Mucosa of rectum (tissue), 2 donors: ENCODE results near the gene ZNF189.

Experiments used
- H3K27ac ChIP-seq, 2 donors: one replicate each; pipeline ENCODE4 v1.7.0; 2013; ENCODE audit warnings: inconsistent platforms in 2 of 2, low read depth in 2 of 2, low read length in 2 of 2
- H3K27me3 ChIP-seq, 2 donors: one replicate each; pipeline ENCODE4 v1.7.0; 2013; ENCODE audit warnings: low read length in 2 of 2; ENCODE audit not compliant: control insufficient read depth in 2 of 2, insufficient read depth in 2 of 2
- H3K36me3 ChIP-seq, 2 donors: one replicate each; pipeline ENCODE4 v1.7.0; 2013; ENCODE audit warnings: low read length in 2 of 2; ENCODE audit not compliant: control insufficient read depth in 2 of 2, insufficient read depth in 2 of 2
- H3K4me1 ChIP-seq, 2 donors: one replicate each; pipeline ENCODE4 v1.7.0; 2013; ENCODE audit warnings: low read length in 2 of 2, mild to moderate bottlenecking in 1 of 2; ENCODE audit not compliant: control insufficient read depth in 2 of 2, insufficient read depth in 2 of 2
- H3K4me3 ChIP-seq, 2 donors: one replicate each; pipeline ENCODE4 v1.7.0; 2013; ENCODE audit warnings: low read length in 2 of 2
- H3K9ac ChIP-seq, 2 donors: one replicate each; pipeline ENCODE4 v1.7.0; 2013; ENCODE audit warnings: low read length in 2 of 2, low read depth in 1 of 2, mild to moderate bottlenecking in 1 of 2
- H3K9me3 ChIP-seq, 2 donors: one replicate each; pipeline ENCODE4 v1.7.0; 2013; ENCODE audit warnings: low read length in 2 of 2; ENCODE audit not compliant: control insufficient read depth in 2 of 2
- donor health status: healthy.
- donor health status: Normal muscosa, but diverticular disease.

ZNF189 gene

DNA sequence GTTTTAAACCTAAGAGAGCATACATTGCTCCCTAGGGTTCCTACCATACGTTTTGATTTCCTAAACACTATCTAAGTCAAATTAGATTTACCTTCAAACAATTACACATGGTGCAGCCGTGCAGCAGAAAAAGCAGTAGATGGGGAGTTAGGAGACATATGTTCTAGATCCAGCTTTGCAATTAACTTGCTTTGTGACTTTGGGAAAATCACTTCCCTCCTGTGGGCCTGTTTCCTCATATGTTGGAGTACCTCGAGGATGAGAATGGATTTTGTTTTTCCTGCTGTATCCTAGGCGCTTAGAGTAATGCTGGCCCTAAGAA lies 944 bp upstream of the ZNF189 start:
- Histone ChIP-seq H3K9me3 (no peaks in the 10 kb centered on the region), H3K27ac (peak overlapping the region in 1 of 2 donors; percentile 84), H3K27me3 (no peaks in the 10 kb centered on the region), H3K9ac (peak overlapping the region; percentile 92 to 98), H3K4me1 (peaks cover 9 to 14% of the 10 kb centered on the region in 2 donors), H3K36me3 (peaks cover 21 to 23% of the 10 kb centered on the region in 2 donors), H3K4me3 (peak overlapping the region; percentile 98 to 100)

DNA sequence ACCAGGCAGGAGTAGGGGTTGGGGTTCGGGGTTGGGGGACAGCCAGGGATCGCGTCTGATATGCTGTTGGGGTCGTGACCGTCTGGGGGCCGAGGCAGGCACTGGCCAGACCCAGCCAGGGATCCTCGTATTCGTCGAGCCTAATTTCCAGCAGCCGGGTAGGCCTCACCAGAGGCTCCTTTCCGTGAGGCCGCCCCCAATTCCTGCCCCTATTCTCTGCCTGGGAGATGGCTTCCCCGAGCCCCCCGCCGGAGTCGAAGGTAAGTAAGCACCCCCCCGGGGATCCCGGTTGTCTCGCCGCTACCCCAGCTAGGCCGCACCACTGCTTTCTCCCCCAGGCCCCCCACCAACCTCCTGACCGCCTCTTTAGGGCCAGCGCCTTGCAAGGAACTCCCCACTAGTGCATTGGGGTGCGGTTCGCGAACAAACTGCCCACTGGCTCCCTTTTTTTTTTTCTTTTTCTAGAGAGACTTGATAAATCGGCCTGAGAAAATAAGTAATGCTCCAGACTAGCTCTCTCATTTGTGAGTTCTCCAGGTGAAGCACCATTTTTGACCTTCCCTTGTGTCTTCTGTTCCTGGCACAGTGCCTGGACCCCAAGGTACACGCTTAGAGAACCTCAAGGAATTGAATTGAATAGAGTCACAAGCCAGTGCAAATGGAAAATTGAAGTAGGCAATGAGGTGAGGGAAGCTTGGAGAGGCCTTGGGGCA lies 435 bp downstream of the ZNF189 start:
- H3K9me3 ChIP-seq, result peaks cover 0 to 7% of the 10 kb centered on the region in 2 donors
- H3K4me1 ChIP-seq, result peaks cover 9 to 14% of the 10 kb centered on the region in 2 donors

DNA sequence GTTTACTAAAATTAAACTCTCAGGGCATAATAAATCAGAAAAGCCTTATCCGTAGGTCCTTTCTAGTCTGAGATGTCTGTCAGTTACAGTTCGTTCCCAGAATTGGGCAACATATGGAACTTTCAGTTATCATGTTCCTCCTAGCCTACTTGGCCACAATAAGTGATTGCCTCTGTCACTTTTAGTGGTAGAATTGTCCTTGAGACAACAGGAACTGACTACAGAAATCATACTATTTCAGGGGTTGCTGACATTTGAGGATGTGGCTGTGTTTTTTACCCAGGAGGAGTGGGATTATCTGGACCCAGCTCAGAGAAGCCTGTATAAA lies 956 bp downstream of the ZNF189 start:
- Histone ChIP-seq H3K9me3 (peaks cover 0 to 11% of the 10 kb centered on the region in 2 donors), H3K27me3 (no peaks in the 10 kb centered on the region), H3K4me3 (peak overlapping the region; percentile 79 to 83), H3K4me1 (peaks cover 9 to 14% of the 10 kb centered on the region in 2 donors), H3K9ac (peak overlapping the region; percentile 77 to 88), H3K27ac (peak overlapping the region in 1 of 2 donors; percentile 77), H3K36me3 (peaks cover 38 to 41% of the 10 kb centered on the region in 2 donors)

More for the DNA sequence above, 435 bp downstream of the ZNF189 start:
- peak overlapping the region; percentile 69 to 77 for H3K27ac ChIP-seq
- H3K27me3 ChIP-seq, result no peaks in the 10 kb centered on the region
- peak overlapping the region; percentile 77 to 88 for H3K9ac ChIP-seq
- H3K4me3 ChIP-seq, result peak overlapping the region; percentile 79 to 83
- H3K36me3 ChIP-seq, result peaks cover 35 to 37% of the 10 kb centered on the region in 2 donors

DNA sequence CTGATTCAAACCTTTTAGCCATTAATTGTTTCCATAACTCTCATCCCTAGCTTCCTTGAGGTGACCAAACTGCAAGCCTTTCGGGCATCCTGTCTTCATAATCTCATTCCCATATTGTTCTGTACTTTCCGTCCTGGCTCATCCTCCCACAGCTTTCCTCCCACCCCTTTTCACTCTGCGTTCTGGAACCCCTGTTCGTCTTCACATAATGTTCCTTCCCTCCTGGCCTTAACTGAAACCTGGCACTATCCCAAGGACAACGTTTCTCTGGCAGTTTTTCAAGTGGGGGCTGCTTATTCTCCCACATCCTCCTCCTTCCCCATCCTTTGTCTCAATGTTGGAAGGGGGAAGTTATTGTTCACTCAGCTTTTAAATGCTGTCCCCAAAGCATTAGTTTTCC lies 1.5 kb downstream of the ZNF189 start:
- peak overlapping the region; percentile 79 to 83 for H3K4me3 ChIP-seq
- H3K9me3 ChIP-seq, result peaks cover 4 to 16% of the 10 kb centered on the region in 2 donors
- H3K9ac ChIP-seq, result no peak overlapping the region
- peaks cover 9 to 14% of the 10 kb centered on the region in 2 donors for H3K4me1 ChIP-seq
- H3K36me3 ChIP-seq, result peaks cover 43 to 46% of the 10 kb centered on the region in 2 donors
- H3K27ac ChIP-seq, result no peak overlapping the region
- H3K27me3 ChIP-seq, result no peaks in the 10 kb centered on the region

DNA sequence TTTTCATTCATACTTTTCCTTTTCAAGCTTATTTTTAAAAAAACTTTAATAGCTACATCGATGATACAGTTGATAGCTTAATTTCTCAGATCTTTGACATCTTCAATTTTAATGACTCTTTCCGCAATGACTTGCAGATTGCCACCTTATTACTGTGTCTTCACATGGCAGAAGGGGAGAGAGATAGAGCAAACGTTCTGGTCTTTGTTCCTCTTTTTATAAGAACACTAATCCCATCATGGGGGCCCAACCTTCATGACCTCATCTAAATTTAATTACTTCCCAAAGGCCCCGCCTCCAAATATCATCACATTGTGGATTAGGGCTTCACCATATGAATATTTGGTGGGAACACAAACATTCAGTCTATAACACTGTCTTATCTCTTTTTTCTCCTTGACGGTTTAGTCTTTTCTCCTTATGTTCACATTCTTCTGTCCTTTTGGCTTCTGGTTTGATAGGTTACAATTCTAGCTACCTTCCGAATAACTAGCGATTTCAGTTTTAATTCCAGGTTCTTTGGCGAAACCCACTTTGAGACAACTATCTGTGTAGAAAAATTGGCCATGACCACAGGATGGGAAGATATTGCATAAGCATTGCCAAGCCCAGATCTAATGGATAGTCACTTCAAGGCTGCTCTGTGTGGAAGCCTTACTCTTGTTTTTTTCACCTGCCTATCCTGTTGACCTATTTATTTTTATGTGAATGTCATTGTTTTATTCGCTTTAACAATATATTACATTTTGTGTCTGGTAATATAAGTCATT lies 5.0 kb downstream of the ZNF189 start:
- H3K9ac ChIP-seq, result no peak overlapping the region
- no peak overlapping the region for H3K4me3 ChIP-seq
- H3K4me1 ChIP-seq, result peaks cover 8 to 9% of the 10 kb centered on the region in 2 donors
- peaks cover 27 to 44% of the 10 kb centered on the region in 2 donors for H3K9me3 ChIP-seq
- no peaks in the 10 kb centered on the region for H3K27me3 ChIP-seq
- H3K27ac ChIP-seq, result no peak overlapping the region
- peaks cover 73 to 77% of the 10 kb centered on the region in 2 donors for H3K36me3 ChIP-seq

DNA sequence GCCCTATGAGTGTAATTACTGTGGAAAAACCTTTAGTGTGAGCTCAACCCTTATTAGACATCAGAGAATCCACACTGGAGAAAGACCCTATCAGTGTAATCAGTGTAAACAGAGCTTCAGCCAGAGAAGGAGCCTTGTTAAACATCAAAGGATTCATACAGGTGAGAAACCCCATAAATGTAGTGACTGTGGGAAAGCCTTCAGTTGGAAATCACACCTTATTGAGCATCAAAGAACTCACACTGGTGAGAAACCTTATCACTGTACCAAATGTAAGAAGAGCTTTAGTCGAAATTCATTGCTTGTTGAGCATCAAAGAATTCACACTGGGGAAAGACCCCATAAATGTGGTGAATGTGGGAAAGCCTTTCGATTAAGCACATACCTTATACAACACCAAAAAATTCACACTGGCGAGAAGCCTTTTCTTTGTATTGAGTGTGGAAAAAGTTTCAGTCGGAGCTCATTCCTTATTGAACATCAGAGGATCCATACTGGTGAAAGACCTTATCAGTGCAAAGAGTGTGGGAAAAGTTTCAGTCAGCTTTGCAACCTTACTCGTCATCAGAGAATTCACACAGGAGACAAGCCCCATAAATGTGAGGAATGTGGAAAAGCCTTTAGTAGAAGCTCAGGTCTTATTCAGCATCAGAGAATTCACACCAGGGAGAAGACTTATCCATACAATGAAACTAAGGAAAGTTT lies 9.9 kb downstream of the ZNF189 start:
- H3K36me3 ChIP-seq, result peaks cover 47 to 55% of the 10 kb centered on the region in 2 donors
- H3K27ac ChIP-seq, result no peak overlapping the region
- peaks cover 45 to 55% of the 10 kb centered on the region in 2 donors for H3K9me3 ChIP-seq
- peak overlapping the region in 1 of 2 donors; percentile 38 for H3K4me3 ChIP-seq
- no peaks in the 10 kb centered on the region for H3K27me3 ChIP-seq
- H3K4me1 ChIP-seq, result no peaks in the 10 kb centered on the region
- no peak overlapping the region for H3K9ac ChIP-seq

DNA sequence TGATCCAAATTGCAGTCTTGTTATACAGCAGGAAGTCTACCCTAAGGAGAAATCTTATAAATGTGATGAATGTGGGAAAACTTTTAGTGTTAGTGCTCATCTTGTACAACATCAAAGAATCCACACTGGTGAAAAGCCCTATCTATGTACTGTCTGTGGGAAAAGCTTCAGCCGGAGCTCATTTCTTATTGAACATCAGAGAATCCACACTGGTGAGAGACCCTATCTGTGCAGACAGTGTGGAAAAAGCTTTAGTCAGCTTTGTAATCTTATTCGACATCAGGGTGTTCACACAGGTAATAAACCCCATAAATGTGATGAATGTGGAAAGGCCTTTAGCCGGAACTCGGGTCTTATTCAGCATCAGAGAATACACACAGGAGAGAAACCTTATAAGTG lies 10.4 kb downstream of the ZNF189 start:
- H3K27me3 ChIP-seq, result no peaks in the 10 kb centered on the region
- H3K4me3 ChIP-seq, result no peak overlapping the region
- peaks cover 41 to 49% of the 10 kb centered on the region in 2 donors for H3K36me3 ChIP-seq
- H3K27ac ChIP-seq, result no peak overlapping the region
- H3K4me1 ChIP-seq, result no peaks in the 10 kb centered on the region
- H3K9me3 ChIP-seq, result peaks cover 49 to 52% of the 10 kb centered on the region in 2 donors
- H3K9ac ChIP-seq, result no peak overlapping the region

DNA sequence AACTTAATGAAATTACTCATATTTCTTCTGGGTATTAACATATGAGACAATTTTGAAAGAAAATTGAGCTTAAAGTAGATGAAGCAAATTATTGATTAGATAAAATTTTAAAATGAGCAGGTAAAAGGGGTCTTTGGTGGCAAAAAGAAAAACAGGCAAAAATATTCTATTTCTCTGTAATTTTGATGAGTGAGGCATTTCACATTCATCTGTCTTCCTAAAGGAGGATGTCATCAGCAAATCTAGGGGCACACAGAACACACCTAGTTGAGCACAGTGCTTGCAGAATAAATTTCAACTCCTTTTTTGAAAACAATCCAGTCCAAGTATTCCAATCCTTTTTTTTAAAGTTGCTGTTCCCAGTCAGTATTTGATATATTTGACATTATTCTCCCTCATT lies 16.2 kb downstream of the ZNF189 start:
- Histone ChIP-seq H3K27ac (no peak overlapping the region), H3K9me3 (peaks cover 8 to 10% of the 10 kb centered on the region in 2 donors), H3K36me3 (no peaks in the 10 kb centered on the region), H3K27me3 (no peaks in the 10 kb centered on the region), H3K4me1 (no peaks in the 10 kb centered on the region), H3K9ac (no peak overlapping the region), H3K4me3 (no peak overlapping the region)

DNA sequence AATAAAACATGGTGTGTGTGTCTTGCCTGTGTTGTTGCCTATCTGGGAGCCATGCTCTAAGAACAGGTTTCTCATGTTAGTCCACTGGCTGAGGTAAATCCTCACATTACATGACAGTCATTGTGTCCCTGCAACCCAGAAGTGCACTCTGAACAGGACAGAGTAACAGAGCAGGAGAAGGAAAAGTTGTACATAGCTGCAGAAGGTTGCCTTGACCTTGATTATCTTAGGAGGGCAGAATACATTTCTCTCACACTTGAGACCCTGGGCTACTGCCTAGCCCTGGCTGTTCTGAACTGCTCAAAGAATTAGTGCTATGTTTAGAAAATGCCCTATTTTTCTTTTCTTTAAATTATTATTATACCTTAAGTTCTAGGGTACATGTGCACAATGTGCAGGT lies 16.9 kb downstream of the ZNF189 start:
- Histone ChIP-seq H3K27ac (no peak overlapping the region), H3K4me3 (no peak overlapping the region), H3K9ac (no peak overlapping the region), H3K27me3 (no peaks in the 10 kb centered on the region), H3K36me3 (no peaks in the 10 kb centered on the region), H3K9me3 (peaks cover 5 to 8% of the 10 kb centered on the region in 2 donors), H3K4me1 (no peaks in the 10 kb centered on the region)

DNA sequence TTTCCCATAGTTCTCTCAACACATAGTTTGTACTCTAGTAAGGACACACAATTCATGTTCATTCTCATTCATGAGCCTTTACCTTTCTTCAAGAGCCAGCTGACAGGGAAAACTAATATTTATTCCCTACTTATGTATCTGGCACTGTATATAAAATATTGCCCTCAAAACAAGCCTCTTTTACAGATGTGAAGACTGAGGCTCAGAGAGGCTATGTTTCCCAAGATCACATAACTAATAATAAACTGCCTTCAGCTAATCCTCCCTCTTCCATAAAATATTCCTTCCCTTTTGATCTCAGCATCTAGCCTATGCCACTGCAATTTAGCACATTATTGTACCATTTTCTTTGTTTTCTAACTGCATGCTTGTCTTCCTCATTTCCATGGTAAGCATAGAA lies 18.7 kb downstream of the ZNF189 start:
- peaks cover 3 to 8% of the 10 kb centered on the region in 2 donors for H3K9me3 ChIP-seq
- H3K36me3 ChIP-seq, result no peaks in the 10 kb centered on the region
- H3K27ac ChIP-seq, result no peak overlapping the region
- H3K27me3 ChIP-seq, result no peaks in the 10 kb centered on the region
- H3K9ac ChIP-seq, result no peak overlapping the region
- peaks cover 0 to 5% of the 10 kb centered on the region in 2 donors for H3K4me1 ChIP-seq
- H3K4me3 ChIP-seq, result no peak overlapping the region
